GM19043 (cell line): ENCODE measurements around the gene MRAP.

Experiments used
- ATAC-seq: cut with Tn5 transposase; IDR thresholded peaks from one replicate; pipeline ENCODE4 v1.9.1; 2021; ENCODE audit warnings: low read depth; ENCODE audit not compliant: unreplicated experiment

Gene MRAP

DNA sequence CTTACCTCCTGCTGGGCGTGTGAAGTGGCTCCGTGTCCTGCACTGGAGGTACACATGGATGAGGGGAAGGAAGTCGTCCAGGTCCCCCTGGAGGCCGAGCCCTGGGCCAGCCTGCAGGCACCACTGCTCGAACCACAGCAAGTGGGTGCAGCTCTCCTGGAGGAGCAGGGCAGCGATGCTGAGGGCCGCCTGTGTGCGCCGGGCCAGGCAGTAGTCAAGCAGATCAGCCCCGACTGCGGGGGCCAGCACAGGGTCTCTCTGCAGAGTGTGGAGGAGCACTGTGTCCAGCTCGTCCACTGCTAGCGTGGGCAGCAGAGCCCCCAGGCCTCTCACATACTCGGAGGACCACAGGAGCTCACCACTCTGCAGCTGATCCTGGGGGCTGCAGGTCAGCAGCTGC, 48.3 kb downstream of the MRAP start:
- ATAC-seq = no peak

DNA sequence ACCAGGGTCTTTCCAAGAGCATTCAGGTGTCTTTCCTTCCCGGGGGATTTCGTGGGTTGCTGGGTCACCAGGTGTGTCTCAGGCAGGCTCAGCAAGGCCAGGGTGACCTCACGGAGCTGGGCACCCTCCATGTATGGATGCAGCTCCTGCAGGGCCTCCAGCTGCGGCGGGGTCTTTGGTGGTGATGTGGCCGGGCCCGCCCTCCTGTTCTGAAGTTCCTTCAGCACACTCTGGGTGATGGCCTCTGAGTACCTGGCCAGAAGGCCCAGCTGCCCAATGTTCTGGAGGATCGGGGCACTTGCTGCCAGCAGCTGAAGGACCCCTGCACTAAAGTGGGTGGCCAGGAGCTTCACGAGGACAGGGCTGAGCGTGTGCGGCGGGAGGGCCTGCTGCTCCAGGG, 48.7 kb downstream of the MRAP start:
- no peak for ATAC-seq

DNA sequence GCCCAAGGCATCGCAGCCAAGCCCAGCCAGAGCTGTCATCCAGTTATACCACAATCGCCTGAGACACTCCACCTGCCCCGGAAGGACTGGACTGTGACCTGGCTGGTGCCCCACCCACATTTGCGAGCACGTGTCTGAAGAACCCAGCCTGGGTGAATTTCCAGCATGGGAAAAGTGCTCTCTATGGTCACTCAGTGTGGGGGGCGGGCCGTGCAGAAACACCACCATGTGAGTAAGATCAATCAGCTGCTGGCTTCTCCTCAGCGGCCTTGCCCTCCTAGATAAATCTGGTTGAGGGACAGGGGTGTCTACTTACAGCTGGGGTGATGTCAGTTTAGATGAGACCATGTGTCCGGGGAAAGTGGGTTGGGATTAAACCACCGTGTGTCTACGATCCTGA, 49.3 kb downstream of the MRAP start:
- no peak for ATAC-seq

DNA sequence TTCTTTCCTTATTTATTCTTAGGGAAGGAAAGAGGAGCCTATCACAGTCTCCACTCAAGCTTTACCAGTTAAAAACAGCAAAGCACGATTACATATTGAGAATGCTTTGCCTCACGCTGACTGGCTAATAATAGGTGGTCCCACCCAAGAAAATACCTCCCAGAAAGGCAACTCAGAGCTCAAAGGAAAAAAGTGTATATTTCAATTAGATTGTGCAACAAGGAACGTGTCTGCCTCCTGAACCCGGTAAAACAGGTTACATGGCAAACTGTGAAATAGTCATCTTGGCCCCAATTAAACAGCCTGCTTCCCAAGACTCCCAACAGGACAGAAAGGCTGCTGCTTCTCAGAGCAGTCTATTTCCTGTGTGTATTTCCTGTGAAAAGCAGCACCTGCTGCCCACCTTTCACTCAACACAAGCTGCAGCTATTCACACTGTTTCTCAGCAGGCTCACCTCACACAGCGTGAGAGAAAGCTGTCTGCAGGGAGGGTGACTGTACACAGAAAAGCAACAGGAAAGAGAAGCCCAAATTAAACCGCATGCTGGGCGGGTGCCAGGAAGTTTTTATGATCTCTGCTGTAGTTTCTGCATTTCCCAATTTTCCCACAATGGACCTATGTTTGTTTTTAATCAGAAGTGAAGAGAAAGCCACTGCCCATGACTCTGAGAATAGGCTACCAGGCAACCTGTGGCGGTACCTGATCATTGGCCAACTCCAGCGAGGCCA, 50.1 kb downstream of the MRAP start:
- no peak for ATAC-seq

DNA sequence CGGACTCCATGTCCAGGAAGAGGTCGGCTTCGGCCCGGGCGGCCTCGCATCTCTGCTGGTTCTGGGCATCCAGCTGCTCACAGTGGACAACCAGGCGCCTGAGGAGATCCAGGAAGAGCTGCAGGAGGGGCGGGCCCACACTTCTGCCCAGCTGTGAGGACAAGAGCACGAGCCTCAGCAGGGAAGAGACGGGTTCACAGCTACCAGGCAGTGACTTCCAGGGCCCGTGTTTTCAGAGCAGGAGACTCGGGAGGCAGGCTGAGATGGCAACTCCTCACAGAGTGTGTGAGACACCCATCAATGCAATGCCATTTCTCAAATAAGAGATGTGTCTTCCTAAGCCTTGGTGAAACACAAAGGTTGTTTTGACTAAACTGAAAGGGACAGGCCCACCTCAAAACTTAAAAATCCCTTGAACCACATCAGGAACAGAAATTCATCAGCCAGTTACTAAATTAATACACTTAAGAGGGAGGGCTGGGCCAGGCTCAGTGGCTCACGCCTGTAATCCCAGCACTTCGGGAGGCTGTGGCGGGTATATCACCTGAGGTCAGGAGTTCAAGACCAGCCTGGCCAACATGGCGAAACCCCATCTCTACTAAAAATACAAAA, 50.8 kb downstream of the MRAP start:
- no peak for ATAC-seq

DNA sequence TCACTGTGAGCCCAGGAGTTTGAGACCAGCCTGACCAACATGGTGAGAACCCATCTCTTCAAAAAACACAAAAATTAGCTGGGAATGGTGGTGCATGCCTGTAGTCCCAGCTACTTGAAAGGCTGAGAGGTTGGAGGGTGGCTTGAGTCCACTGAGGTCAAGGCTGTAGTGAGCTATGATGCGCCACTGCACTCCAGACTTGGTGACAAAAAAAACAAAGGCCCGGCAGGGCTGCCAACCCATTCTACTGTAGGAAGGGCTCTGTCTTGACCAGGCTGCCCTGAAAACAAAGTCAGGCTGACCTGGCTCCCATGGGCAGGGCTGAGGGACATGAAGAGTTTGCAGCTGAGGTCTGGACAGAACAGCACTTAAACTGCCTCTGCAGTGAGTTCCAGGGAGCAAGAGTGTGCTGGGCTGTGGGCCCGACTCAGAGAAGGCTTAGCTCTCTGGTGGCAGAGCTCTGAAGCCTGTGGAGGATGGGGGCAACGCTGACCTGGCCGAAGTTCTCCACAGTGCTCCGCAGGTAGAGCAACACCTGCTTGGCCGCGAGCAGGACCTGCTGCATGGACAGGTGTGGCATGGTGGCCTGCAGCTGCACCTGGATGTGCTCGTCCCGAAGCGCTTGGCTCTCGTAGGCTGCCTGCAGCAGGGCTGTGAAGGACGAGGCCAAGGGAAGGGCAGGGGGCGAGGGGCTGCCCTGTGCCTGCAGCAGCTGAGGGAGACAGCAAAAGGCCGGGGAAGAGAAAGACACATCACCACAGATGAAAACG, 51.7 kb downstream of the MRAP start:
- no peak for ATAC-seq

DNA sequence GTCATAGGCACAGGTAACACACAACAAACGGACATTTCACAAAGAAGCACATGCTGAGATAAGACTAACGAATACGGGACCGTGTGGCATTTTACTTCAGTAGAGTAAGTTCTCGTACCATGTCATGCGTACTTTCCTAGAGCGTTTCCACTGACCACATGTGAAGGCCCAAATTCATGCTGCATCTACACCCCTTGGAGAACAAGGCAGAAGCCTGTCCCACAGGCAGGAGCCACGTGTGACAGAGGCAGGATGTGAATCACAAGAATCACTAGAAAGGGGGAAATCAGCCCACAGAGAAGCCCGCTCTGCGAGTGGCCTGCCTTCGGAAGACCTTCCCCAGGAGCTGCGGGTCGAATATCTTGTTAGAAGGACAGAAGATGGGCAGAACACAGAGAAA, 52.3 kb downstream of the MRAP start:
- no peak for ATAC-seq

DNA sequence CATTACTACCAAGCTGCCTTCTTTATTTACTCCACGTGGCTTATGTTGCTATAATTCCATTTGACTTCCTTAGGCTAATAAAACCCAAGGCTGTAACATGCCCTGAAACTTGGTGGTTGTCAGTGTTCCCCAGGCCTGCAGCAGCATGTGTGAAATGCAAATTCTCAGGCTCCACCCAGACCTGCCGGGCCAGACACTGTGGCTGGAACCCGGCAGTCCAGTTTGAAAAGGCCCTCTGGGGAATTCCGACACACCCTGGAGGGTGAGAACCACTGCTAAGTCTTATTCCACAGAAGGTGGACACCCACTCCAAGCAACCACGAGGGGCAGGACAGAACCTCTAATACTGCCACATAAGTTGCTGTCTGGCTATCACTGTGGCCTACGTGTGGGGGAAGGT, 52.8 kb downstream of the MRAP start:
- ATAC-seq = no peak

DNA sequence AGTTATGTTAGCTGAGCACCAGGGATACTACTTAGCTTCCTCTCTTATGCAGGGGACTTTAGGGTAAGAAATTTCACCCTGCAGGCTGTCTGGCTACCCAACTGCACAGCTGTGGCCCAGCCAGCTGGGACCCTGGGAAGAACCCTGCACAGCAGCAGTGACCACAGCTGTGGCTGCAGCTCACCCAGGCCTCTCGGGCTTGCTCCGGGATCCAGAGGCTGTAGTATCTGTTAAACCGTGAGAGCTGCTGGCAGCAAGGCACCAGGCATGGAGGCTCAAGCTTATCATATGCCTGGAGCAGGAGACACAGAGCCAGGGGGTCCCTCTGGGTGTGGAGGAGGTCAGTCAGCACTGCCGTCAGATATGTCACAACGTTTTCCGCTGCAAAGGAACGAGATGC, 53.9 kb downstream of the MRAP start:
- no peak for ATAC-seq

DNA sequence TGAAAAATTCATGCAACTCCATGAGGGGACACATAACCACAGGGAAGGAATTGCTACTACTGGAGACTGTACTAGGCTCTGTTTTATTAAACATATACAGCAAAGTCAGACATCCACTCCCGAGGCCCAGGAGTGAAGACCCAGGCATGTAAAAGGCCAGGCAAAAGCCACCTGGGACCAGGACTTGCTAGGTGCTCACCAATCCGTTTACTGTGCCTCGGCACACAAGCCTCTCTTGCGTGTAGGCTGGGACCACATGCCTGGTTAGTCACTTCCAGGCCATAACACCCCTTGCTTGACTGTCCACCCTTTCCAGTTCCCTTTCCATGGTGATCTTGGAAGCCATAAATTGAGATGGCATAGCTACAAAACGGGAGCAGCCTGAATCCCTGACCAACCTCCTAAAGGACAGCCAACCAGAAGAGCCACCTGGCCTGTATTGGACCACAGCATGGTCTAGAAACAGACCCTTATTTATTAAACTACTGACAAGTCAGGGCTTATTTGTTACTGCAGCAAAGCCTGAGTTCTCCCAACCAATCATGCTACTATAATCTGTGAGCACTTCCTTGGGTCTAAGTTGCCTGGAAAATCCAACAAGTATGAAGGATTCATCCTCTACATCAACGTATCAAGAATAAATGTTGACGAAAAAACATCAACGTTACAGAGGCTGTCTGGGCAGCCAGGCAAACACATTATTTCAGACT, 54.5 kb downstream of the MRAP start:
- no peak for ATAC-seq

DNA sequence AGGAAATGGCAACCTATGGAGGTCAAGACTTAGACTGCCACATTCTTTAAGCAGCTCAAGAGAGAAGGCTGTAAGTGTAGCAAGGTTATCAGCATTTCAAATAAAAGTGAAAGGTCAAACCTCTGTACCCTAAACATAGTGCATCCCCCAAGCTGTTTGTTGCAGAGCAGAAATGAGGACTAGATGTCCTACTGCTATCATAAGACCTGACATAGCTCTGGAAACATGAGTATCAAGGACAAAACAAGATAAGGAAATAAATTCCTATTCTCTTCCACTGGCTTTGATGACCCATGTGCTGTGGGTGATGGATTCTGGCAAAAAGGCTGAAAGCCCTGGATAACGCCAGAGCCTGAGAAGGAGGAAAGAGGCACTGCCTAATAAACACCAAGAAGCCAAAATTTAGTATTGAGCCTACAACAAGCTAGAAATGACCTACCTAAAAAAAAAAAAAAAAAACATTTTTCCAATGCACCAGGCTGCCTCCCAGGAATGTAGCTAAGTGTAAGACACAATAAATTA, 58.3 kb downstream of the MRAP start:
- no peak for ATAC-seq

DNA sequence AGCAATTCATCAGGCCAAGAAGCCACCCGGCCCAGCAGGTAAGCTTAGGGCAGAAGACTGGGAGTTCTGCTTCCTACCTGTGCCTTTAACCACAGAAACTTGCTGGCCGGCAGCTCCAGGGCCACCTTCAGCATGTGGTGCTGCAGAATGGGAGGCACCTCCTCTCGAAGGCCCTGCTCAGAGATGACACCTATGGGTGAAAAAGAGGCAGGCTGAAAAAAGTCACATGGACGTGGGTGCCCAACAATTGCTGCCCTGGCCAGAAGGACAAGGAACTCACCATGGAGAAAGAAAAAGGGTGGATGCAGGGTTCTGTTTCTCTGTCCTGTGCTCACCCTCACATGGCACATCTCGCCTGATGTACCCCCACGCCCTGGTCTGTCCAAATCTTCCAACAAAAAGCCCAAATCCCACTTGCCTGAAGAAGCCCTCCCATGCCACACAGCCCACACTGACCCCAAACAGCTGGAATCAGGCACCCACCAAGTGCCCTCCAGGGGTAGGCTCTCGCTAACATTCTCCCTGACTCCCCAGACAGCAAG, 61.1 kb downstream of the MRAP start:
- ATAC-seq = no peak

DNA sequence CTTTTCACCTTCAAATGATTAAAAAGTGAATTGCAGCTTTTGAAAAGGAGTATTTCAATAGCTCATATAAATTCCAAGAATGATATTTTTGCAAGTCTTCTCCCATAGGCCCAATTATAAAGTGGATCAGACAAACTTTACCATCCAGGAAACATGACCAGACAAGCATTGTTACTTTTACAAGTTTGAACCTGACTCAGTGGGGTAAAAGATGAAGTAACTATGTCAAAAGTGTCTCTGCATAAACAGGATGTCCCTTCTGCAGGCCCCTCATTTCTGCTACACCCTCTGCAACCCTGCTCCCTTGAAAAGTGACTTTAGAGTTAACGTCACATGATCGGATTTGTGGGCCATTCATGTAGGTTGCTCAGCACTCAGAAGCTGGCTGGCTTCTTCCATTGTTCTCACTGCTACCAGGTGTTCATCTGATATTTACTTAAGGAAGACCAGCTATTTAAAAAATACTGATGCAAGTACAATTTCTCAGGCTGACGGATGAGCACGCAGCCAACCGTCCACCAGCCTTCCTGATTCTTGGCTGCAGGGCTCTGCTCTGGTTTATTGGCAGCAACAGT, 61.8 kb downstream of the MRAP start:
- no peak for ATAC-seq
